OCI-LY1 (cell line): ENCODE data around the gene SLC6A9.

Source experiments
- H2AFZ ChIP-seq: fragments of 200-600 bp; sonication (generic), shearing (Covaris generic); 2 replicates; pipeline ENCODE4 v1.6.0; 2014; ENCODE audit warnings: antibody characterized with exemption, mild to moderate bottlenecking, low read length
- H3F3A ChIP-seq: fragments of 200-600 bp; sonication (generic), shearing (Covaris generic); 2 replicates; pipeline ENCODE4 v1.6.0; 2014; ENCODE audit warnings: mild to moderate bottlenecking, antibody characterized with exemption, low read length, moderate library complexity; ENCODE audit not compliant: insufficient read depth
- H3K27ac ChIP-seq: fragments of 200-600 bp; sonication (generic); 2 replicates; pipeline ENCODE4 v1.5.1; 2014; ENCODE audit warnings: low read length, mixed run types, mild to moderate bottlenecking, low read depth; ENCODE audit not compliant: poor library complexity, severe bottlenecking
- H3K27me3 ChIP-seq: fragments of 200-600 bp; sonication (generic); 2 replicates; pipeline ENCODE4 v1.6.0; 2014; ENCODE audit warnings: antibody characterized with exemption, mild to moderate bottlenecking, low read length, moderate library complexity; ENCODE audit not compliant: insufficient read depth
- H3K36me3 ChIP-seq: fragments of 200-600 bp; sonication (generic); 2 replicates; pipeline ENCODE4 v1.6.1; 2014; ENCODE audit warnings: mild to moderate bottlenecking, antibody characterized with exemption, low read length, moderate library complexity, mixed read lengths; ENCODE audit not compliant: insufficient read depth
- H3K4me1 ChIP-seq: fragments of 200-600 bp; sonication (generic); 2 replicates; pipeline ENCODE4 v1.5.1; 2014; ENCODE audit warnings: mild to moderate bottlenecking, low read length, moderate library complexity; ENCODE audit not compliant: insufficient read depth, severe bottlenecking
- H3K4me2 ChIP-seq: fragments of 200-600 bp; sonication (generic), shearing (Covaris generic); 2 replicates; pipeline ENCODE4 v1.6.1; 2014; ENCODE audit warnings: low read length
- H3K4me3 ChIP-seq: fragments of 200-600 bp; sonication (generic); 2 replicates; pipeline ENCODE4 v1.5.1; 2014; ENCODE audit warnings: low read length, low read depth, mild to moderate bottlenecking, mixed read lengths; ENCODE audit not compliant: poor library complexity, severe bottlenecking
- H3K79me2 ChIP-seq: fragments of 200-600 bp; shearing (Covaris generic); 2 replicates; pipeline ENCODE4 v1.6.1; 2016; ENCODE audit warnings: mixed run types, low read length, mixed read lengths; ENCODE audit not compliant: insufficient read depth
- H3K9ac ChIP-seq: fragments of 200-600 bp; sonication (generic), shearing (Covaris generic); 2 replicates; pipeline ENCODE4 v1.6.1; 2014; ENCODE audit warnings: mild to moderate bottlenecking, low read length, mixed read lengths
- H3K9me2 ChIP-seq: fragments of 200-600 bp; sonication (generic), shearing (Covaris generic); 2 replicates; pipeline ENCODE4 v1.6.1; 2014; ENCODE audit warnings: low read depth, mild to moderate bottlenecking, low read length, mixed read lengths
- H3K9me3 ChIP-seq: fragments of 200-600 bp; shearing (Covaris generic); 2 replicates; pipeline ENCODE4 v1.6.1; 2014; ENCODE audit warnings: low read length, mixed read lengths
- H4K20me1 ChIP-seq: fragments of 200-600 bp; sonication (generic), shearing (Covaris generic); 2 replicates; pipeline ENCODE4 v1.6.0; 2016; ENCODE audit warnings: mild to moderate bottlenecking, low read length; ENCODE audit not compliant: insufficient read depth
- CTCF ChIP-seq: fragments of 200-600 bp; sonication (generic), shearing (Covaris generic); IDR thresholded peaks from 2 replicates; pipeline ENCODE4 v1.5.1; 2017; ENCODE audit warnings: mild to moderate bottlenecking, antibody characterized with exemption, low read length, moderate library complexity, mixed read lengths
- EZH2 ChIP-seq: fragments of 200-600 bp; sonication (generic), shearing (Covaris generic); IDR thresholded peaks from 2 replicates; pipeline ENCODE4 v1.8.0; 2017; ENCODE audit warnings: borderline replicate concordance, mixed run types, mild to moderate bottlenecking, antibody characterized with exemption, low read length, moderate library complexity, mixed read lengths

Gene SLC6A9

GRCh38 chr1:43987159-43987902, 43.9 kb downstream of the SLC6A9 start:
- Histone ChIP-seq H3F3A (no peaks in the 10 kb centered on the region), H4K20me1 (no peaks in the 10 kb centered on the region), H3K4me3 (no peak overlapping the region), H2AFZ (no peak overlapping the region), H3K36me3 (no peaks in the 10 kb centered on the region), H3K27me3 (no peaks in the 10 kb centered on the region), H3K9me2 (no peaks in the 10 kb centered on the region), H3K9me3 (no peaks in the 10 kb centered on the region), H3K9ac (no peak overlapping the region), H3K4me1 (peaks cover 12% of the 10 kb centered on the region), H3K79me2 (no peaks in the 10 kb centered on the region), H3K4me2 (no peak overlapping the region), H3K27ac (no peak overlapping the region)
- TF ChIP-seq EZH2, result no peak
- no peak for TF ChIP-seq CTCF

GRCh38 chr1:43986712-43987111, 44.5 kb downstream of the SLC6A9 start:
- TF ChIP-seq EZH2 (no peak), CTCF (peak; percentile 41; the same call in 1 of the 2 replicates)
- H3K4me3 ChIP-seq, result no peak overlapping the region
- no peaks in the 10 kb centered on the region for H4K20me1 ChIP-seq
- no peaks in the 10 kb centered on the region for H3K36me3 ChIP-seq
- H3K4me1 ChIP-seq, result peaks cover 7% of the 10 kb centered on the region
- no peak overlapping the region for H3K4me2 ChIP-seq
- H3K9me3 ChIP-seq, result no peaks in the 10 kb centered on the region
- no peaks in the 10 kb centered on the region for H3K79me2 ChIP-seq
- H3K27me3 ChIP-seq, result 0 out of 2 replicates have a peak, but pooled peaks cover 2% of the 10 kb centered on the region
- no peaks in the 10 kb centered on the region for H3K9me2 ChIP-seq
- H3K27ac ChIP-seq, result no peak overlapping the region
- H2AFZ ChIP-seq, result no peak overlapping the region
- H3F3A ChIP-seq, result no peaks in the 10 kb centered on the region
- no peak overlapping the region for H3K9ac ChIP-seq

GRCh38 chr1:43985984-43986595, 45.2 kb downstream of the SLC6A9 start:
- Histone ChIP-seq H3K4me1 (peaks cover 5% of the 10 kb centered on the region), H3K9me2 (no peaks in the 10 kb centered on the region), H3K36me3 (no peaks in the 10 kb centered on the region), H3K79me2 (no peaks in the 10 kb centered on the region), H4K20me1 (no peaks in the 10 kb centered on the region), H3F3A (no peaks in the 10 kb centered on the region), H3K4me2 (no peak overlapping the region), H2AFZ (no peak overlapping the region), H3K4me3 (no peak overlapping the region), H3K27ac (no peak overlapping the region), H3K9me3 (no peaks in the 10 kb centered on the region), H3K9ac (no peak overlapping the region), H3K27me3 (0 out of 2 replicates have a peak, but pooled peaks cover 5% of the 10 kb centered on the region)
- TF ChIP-seq CTCF (no peak), EZH2 (no peak)
